OCI-LY7 (cell line): ENCODE results near the gene LYPLA2. TPM values are rescaled to one million over a fixed set of nuclear protein-coding genes. Genes with fewer than 3 reads are reported as not detected.

Experiments used
- BruUV-seq: library from RNA; stranded (reverse); fragments of 400-500 nt; replicated peaks from 2 replicates; lab custom pipeline; 2021; lab: Mats Ljungman, UMichigan
- CTCF ChIA-PET: fragments of 300-600 bp; sonication (Branson Sonifier 250); formaldehyde crosslinking; loops from one replicate; lab custom pipeline; 2022; ENCODE audit warnings: antibody characterized with exemption; ENCODE audit not compliant: unreplicated experiment; lab: Charles Lee
- POLR2A ChIA-PET: fragments of 300-600 bp; sonication (Branson Sonifier 250); formaldehyde crosslinking; loops from one replicate; lab custom pipeline; 2022; ENCODE audit warnings: antibody characterized with exemption; lab: Charles Lee
- DNase-seq: peaks from one replicate; pipeline ENCODE4 v3.0.0-alpha.2; 2015; ENCODE audit warnings: low spot score
- H2AFZ ChIP-seq: fragments of 200-600 bp; sonication (generic), shearing (Covaris generic); 2 replicates; pipeline ENCODE4 v1.6.1; 2014; ENCODE audit warnings: mild to moderate bottlenecking, antibody characterized with exemption, low read length, moderate library complexity
- H3K27ac ChIP-seq: fragments of 200-600 bp; sonication (generic); 2 replicates; pipeline ENCODE4 v1.5.1; 2014; ENCODE audit warnings: mixed run types, low read depth, mild to moderate bottlenecking, moderate library complexity, low read length, inconsistent platforms; ENCODE audit not compliant: poor library complexity, severe bottlenecking
- H3K36me3 ChIP-seq: fragments of 200-600 bp; sonication (generic); 2 replicates; pipeline ENCODE4 v1.6.1; 2014; ENCODE audit warnings: mild to moderate bottlenecking, antibody characterized with exemption, low read length, moderate library complexity, mixed read lengths; ENCODE audit not compliant: insufficient read depth
- H3K4me1 ChIP-seq: fragments of 200-600 bp; sonication (generic); 2 replicates; pipeline ENCODE4 v1.5.1; 2014; ENCODE audit warnings: mild to moderate bottlenecking, low read length; ENCODE audit not compliant: insufficient read depth, poor library complexity, severe bottlenecking
- H3K4me2 ChIP-seq: fragments of 200-600 bp; sonication (generic); 2 replicates; pipeline ENCODE4 v1.6.1; 2014; ENCODE audit warnings: mild to moderate bottlenecking, low read length
- H3K4me3 ChIP-seq: fragments of 200-600 bp; sonication (generic); 2 replicates; pipeline ENCODE4 v1.5.1; 2014; ENCODE audit warnings: mild to moderate bottlenecking, low read depth, low read length; ENCODE audit not compliant: poor library complexity, severe bottlenecking
- H3K79me2 ChIP-seq: fragments of 200-600 bp; sonication (generic); 2 replicates; pipeline ENCODE4 v1.6.1; 2016; ENCODE audit warnings: low read depth, mild to moderate bottlenecking, low read length, moderate library complexity, mixed read lengths; ENCODE audit not compliant: insufficient read depth
- H3K9me2 ChIP-seq: fragments of 200-600 bp; sonication (generic); 2 replicates; pipeline ENCODE4 v1.6.1; 2016; ENCODE audit warnings: mild to moderate bottlenecking, low read length, mixed read lengths; ENCODE audit not compliant: insufficient read depth
- H3K9me3 ChIP-seq: fragments of 200-600 bp; sonication (generic); 2 replicates; pipeline ENCODE4 v1.6.1; 2014; ENCODE audit warnings: mild to moderate bottlenecking, mixed run types, low read length, mixed read lengths
- H4K20me1 ChIP-seq: fragments of 200-600 bp; sonication (generic); 2 replicates; pipeline ENCODE4 v1.6.1; 2014; ENCODE audit warnings: mild to moderate bottlenecking, antibody characterized with exemption, low read length, moderate library complexity, mixed read lengths; ENCODE audit not compliant: insufficient read depth
- EZH2phosphoT487 ChIP-seq: fragments of 200-600 bp; sonication (generic); IDR thresholded peaks from 2 replicates; pipeline ENCODE4 v1.6.1; 2018; ENCODE audit warnings: low read depth, borderline replicate concordance, mild to moderate bottlenecking, mixed run types, antibody characterized with exemption, low read length, moderate library complexity, mixed read lengths
- intact Hi-C: fragments of 100-400 bp; cut with micrococcal nuclease; formaldehyde crosslinking; loops from one replicate; pipeline ENCODE4 v1.10.0; 2022; ENCODE audit not compliant: unreplicated experiment
- total RNA-seq, 2 experiments: library from RNA; depleted of rRNA in 1 of 2; stranded (reverse); fragments of >200 nt in 1 of 2; shearing (Covaris generic) in 1 of 2; gene quantifications; 2 replicates each; pipeline ENCODE4 v1.2.3, GENCODE V29; 2014 to 2022
- TF ChIP-seq, protein P1 (sequence below): fragments of 200-600 bp; sonication (generic); conservative IDR thresholded peaks from 2 replicates; pipeline ENCODE4 v1.5.1; 2014; ENCODE audit warnings: mild to moderate bottlenecking, antibody characterized with exemption, low read length, moderate library complexity, mixed read lengths

LYPLA2 gene
- total RNA-seq, 2 experiments from 2014 or later: 68.3 to 91.2 TPM

GRCh38 chr1:23805025-23805424, 14.1 kb downstream of the LYPLA2 start:
- Histone ChIP-seq H4K20me1 (no peaks in the 10 kb centered on the region), H3K4me3 (no peak overlapping the region), H2AFZ (no peak overlapping the region), H3K4me1 (peaks cover 38% of the 10 kb centered on the region), H3K36me3 (no peaks in the 10 kb centered on the region), H3K9me3 (no peaks in the 10 kb centered on the region), H3K27ac (no peak overlapping the region), H3K79me2 (no peaks in the 10 kb centered on the region), H3K4me2 (no peak overlapping the region), H3K9me2 (no peaks in the 10 kb centered on the region)
- POLR2A ChIA-PET: no interaction called here
- TF ChIP-seq, protein P1, sequence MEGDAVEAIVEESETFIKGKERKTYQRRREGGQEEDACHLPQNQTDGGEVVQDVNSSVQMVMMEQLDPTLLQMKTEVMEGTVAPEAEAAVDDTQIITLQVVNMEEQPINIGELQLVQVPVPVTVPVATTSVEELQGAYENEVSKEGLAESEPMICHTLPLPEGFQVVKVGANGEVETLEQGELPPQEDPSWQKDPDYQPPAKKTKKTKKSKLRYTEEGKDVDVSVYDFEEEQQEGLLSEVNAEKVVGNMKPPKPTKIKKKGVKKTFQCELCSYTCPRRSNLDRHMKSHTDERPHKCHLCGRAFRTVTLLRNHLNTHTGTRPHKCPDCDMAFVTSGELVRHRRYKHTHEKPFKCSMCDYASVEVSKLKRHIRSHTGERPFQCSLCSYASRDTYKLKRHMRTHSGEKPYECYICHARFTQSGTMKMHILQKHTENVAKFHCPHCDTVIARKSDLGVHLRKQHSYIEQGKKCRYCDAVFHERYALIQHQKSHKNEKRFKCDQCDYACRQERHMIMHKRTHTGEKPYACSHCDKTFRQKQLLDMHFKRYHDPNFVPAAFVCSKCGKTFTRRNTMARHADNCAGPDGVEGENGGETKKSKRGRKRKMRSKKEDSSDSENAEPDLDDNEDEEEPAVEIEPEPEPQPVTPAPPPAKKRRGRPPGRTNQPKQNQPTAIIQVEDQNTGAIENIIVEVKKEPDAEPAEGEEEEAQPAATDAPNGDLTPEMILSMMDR: no peak
- no peak for TF ChIP-seq EZH2phosphoT487
- no peak for DNase-seq
- CTCF ChIA-PET: interaction anchor here (0.5 kb wide), 1 partner anchor 19 kb away, joined by 5 read pairs; no protein-coding TSS in a partner anchor
- no TSS peak for BruUV-seq
- intact Hi-C loops: no loop called here

- Histone ChIP-seq H3K9me3 (no peaks in the 10 kb centered on the region), H2AFZ (no peak overlapping the region), H4K20me1 (no peaks in the 10 kb centered on the region), H3K4me1 (peaks cover 47% of the 10 kb centered on the region), H3K36me3 (no peaks in the 10 kb centered on the region), H3K9me2 (no peaks in the 10 kb centered on the region), H3K27ac (no peak overlapping the region), H3K79me2 (no peaks in the 10 kb centered on the region), H3K4me2 (no peak overlapping the region), H3K4me3 (no peak overlapping the region)
- intact Hi-C loops: no loop called here
- TF ChIP-seq, protein P1: no peak
- TF ChIP-seq EZH2phosphoT487: no peak
- POLR2A ChIA-PET: no interaction called here
- CTCF ChIA-PET: no interaction called here
- no peak for DNase-seq
- no TSS peak for BruUV-seq
Observed at GRCh38 chr1:23806280-23806679, 15.3 kb downstream of the LYPLA2 start.

DNA sequence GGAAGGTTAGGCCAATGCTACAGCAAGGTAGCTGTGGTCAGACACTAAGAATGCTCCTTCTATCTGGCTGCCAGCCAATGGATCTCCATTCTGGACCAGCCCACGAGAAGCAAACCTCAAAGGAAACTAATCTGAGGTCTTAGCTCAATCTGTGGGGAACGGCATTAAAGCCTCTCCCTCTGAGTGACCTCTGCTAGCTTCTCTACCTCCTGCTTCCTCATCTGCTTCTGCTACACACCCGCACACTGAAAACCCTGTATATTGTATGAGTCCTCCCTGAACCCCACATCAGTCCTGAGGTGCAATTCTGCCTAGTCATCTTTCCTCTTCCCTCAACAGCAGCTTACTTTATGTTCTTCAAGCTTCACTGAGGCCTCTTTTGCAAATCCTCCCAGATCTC, 16.5 kb downstream of the LYPLA2 start:
- BruUV-seq: no TSS peak
- H3K27ac ChIP-seq: no peak overlapping the region
- intact Hi-C loops: no loop called here

More for the DNA sequence above, 16.5 kb downstream of the LYPLA2 start:
- no peak overlapping the region for H3K4me3 ChIP-seq
- POLR2A ChIA-PET: interaction anchor here (1.2 kb wide), 1 partner anchor 18 kb away, joined by 4 read pairs; the partner anchor contains the start of gene HMGCL
- H3K9me2 ChIP-seq: no peaks in the 10 kb centered on the region
- peak overlapping the region; percentile 11; the same call in 1 of the 2 replicates for H3K4me2 ChIP-seq
- CTCF ChIA-PET: interaction anchor here (0.8 kb wide), 1 partner anchor 104 kb away, joined by 3 read pairs; no protein-coding TSS in a partner anchor
- H3K4me1 ChIP-seq: peaks cover 46% of the 10 kb centered on the region
- no peaks in the 10 kb centered on the region for H4K20me1 ChIP-seq
- no peak for DNase-seq
- H3K9me3 ChIP-seq: no peaks in the 10 kb centered on the region
- no peaks in the 10 kb centered on the region for H3K79me2 ChIP-seq
- no peaks in the 10 kb centered on the region for H3K36me3 ChIP-seq
- TF ChIP-seq EZH2phosphoT487: no peak
- TF ChIP-seq, protein P1: no peak
- H2AFZ ChIP-seq: no peak overlapping the region
